ENCODE data around the gene MMEL1.

The MMEL1 gene

DNA sequence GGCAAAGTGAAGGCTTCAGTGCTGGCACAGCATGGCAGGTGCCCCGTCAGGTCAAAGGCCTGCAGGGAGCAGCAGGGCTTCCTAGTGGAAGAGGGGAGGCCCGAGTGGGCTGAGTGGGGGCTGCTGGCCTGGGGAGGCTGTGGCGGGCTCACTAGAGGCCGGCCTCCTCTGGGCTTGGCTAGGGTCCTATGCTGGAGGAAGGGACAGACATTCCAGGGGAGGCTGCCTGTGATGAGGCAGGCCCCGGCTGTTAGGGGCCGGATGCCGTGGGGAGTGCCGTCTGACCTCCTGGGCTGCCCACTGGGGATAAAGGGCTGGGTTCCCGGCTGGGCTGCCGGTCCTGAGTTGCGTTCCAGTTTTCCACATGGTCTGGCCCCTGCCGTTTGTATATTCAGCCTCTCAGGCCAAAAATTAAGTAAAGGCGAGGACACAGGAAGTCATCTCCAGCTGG, 25.1 kb downstream of the MMEL1 start:
- TF ChIP-seq, protein P1, sequence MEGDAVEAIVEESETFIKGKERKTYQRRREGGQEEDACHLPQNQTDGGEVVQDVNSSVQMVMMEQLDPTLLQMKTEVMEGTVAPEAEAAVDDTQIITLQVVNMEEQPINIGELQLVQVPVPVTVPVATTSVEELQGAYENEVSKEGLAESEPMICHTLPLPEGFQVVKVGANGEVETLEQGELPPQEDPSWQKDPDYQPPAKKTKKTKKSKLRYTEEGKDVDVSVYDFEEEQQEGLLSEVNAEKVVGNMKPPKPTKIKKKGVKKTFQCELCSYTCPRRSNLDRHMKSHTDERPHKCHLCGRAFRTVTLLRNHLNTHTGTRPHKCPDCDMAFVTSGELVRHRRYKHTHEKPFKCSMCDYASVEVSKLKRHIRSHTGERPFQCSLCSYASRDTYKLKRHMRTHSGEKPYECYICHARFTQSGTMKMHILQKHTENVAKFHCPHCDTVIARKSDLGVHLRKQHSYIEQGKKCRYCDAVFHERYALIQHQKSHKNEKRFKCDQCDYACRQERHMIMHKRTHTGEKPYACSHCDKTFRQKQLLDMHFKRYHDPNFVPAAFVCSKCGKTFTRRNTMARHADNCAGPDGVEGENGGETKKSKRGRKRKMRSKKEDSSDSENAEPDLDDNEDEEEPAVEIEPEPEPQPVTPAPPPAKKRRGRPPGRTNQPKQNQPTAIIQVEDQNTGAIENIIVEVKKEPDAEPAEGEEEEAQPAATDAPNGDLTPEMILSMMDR (IDR thresholded peaks at IDR 0.05; ENCODE audit: poor library complexity, severe bottlenecking) = no peak
- Histone ChIP-seq H3K4me1 (ENCODE audit: insufficient read depth, poor library complexity, severe bottlenecking) (no peaks in the 10 kb centered on the region), H3K27me3 (ENCODE audit: insufficient read depth, poor library complexity, severe bottlenecking) (peaks cover 8% of the 10 kb centered on the region)

DNA sequence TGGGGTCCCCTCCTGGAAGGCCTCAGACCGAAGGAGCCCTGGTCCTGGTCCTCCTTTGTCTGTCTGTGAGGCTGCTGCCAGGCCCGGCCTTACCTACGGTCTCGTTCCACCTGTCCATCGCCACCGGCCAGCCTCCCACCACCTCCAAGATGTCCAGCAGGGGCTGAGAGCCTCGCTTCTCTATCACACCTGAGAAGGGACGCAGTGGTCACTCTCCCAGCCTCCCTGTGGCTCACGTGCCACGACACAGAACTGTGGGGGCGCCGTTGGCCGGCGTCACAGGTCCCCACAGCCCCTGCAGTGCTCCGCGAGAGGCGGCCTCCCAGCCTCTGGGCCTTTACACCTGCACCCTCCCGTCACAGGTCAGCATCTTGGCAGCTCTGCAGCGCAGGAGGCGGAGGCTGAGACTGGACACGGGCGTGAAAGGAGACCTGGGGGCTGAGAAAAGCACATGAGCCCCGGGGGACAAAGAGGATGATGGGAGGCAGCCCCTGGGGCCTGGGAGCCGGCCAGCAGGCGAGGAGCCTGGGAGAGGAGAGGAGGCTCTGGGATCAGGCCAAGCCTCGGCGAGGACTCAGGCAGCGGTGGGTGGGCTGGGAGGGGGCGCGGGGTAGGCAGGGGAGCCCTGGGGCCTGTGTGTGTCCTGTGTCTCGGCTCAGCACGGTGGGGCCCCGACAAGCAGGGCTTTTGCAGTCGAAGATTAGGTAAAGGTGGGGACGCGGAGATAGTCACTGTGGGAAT, 25.8 kb downstream of the MMEL1 start:
- no peak overlapping the region for H3K4me3 ChIP-seq (ENCODE audit: severe bottlenecking)
- peaks cover 11% of the 10 kb centered on the region for H3K27me3 ChIP-seq (ENCODE audit: insufficient read depth, poor library complexity, severe bottlenecking)
- ATAC-seq (ENCODE audit: low read depth) (no peak), DNase-seq (ENCODE audit: low spot score) (peak; percentile 64)
- no peaks in the 10 kb centered on the region for H3K4me1 ChIP-seq (ENCODE audit: insufficient read depth, poor library complexity, severe bottlenecking)
- H3K27ac ChIP-seq (ENCODE audit: poor library complexity, severe bottlenecking) = no peak overlapping the region
- H3K9me3 ChIP-seq (ENCODE audit: severe bottlenecking) = no peaks in the 10 kb centered on the region
- TF ChIP-seq, protein P1 (IDR thresholded peaks at IDR 0.05; ENCODE audit: poor library complexity, severe bottlenecking) = no peak
- H3K36me3 ChIP-seq (ENCODE audit: low read depth) = no peaks in the 10 kb centered on the region

More for the DNA sequence above, 25.1 kb downstream of the MMEL1 start:
- Histone ChIP-seq H3K27ac (ENCODE audit: poor library complexity, severe bottlenecking) (no peak overlapping the region), H3K4me3 (ENCODE audit: severe bottlenecking) (no peak overlapping the region), H3K9me3 (ENCODE audit: severe bottlenecking) (no peaks in the 10 kb centered on the region), H3K36me3 (ENCODE audit: low read depth) (no peaks in the 10 kb centered on the region)
- DNase-seq (ENCODE audit: low spot score) (no peak), ATAC-seq (ENCODE audit: low read depth) (no peak)

DNA sequence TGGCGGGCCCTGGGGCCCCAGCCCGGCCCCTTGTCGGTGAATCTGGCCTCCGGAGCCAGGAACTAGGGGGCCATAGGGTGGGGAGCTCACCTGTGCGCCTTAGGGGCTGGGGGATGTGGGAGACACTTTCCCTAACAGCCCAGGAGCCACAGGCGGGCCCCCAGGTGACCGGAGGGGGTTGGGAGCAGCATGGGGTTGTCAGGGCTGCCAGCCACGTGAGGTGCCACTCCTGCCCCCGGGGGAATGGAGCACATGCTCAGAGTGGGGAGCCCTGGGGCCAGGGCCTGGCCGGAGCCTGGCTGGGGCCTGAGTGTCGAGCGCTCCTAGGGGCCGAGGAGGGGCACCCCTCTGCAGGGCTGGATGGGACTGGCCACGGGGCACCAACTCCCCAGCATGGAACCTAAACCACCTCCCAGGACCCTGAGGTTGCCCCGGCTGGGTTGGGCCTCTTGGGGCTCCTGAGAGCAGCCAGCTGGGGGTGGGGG, 26.4 kb downstream of the MMEL1 start:
- peaks cover 13% of the 10 kb centered on the region for H3K27me3 ChIP-seq (ENCODE audit: insufficient read depth, poor library complexity, severe bottlenecking)
- ATAC-seq (ENCODE audit: low read depth) = no peak

DNA sequence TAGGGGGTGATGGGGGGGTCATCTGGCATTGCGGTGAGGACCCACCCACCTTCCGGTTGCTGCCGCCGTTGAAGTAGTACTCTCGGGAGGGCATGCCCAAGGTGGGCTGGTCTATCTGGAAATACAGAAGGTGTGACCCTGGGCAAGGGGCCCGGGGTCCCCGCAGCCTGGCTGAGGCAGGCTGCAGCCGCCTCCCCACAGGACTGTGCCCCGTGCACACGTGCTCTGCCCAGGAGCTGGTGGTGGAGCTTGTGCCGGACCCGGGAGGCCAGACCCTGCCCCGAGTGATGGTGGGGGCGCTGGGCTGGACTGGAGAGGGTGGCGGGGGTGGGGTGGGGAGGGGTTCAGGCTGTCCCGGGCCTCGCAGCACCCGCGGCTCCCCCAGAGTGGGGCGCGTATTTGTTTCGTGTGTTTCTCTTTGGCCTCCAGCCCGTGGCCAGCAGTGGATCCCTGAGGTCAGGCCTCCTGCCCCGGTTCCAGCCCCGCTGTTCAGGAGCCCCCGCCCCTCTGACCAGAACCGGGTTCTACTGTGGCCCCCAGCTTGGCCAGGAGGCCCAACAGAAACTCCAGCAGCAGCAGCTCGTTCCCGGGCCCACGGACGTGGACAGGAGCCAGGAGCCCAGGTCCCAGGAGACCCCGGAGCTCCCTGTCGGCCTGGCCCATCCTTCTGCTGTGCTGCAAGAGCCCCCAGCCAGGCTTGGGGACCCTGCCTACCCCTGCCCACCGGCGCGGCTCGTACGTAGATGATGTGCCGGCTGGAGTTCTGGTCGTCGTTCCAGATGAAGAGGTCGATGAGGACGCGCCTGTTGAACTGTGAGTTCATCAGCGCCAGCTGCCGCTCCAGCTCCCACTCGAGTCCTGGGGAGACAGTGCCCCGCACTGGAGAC, 27.1 kb downstream of the MMEL1 start:
- H3K27me3 ChIP-seq (ENCODE audit: insufficient read depth, poor library complexity, severe bottlenecking) = peaks cover 20% of the 10 kb centered on the region
- DNase-seq (ENCODE audit: low spot score) = peak; percentile 65
- H3K27ac ChIP-seq (ENCODE audit: poor library complexity, severe bottlenecking) = no peak overlapping the region
- H3K36me3 ChIP-seq (ENCODE audit: low read depth) = no peaks in the 10 kb centered on the region
- no peaks in the 10 kb centered on the region for H3K4me1 ChIP-seq (ENCODE audit: insufficient read depth, poor library complexity, severe bottlenecking)
- TF ChIP-seq, protein P1 (IDR thresholded peaks at IDR 0.05; ENCODE audit: poor library complexity, severe bottlenecking) = no peak
- no peak for ATAC-seq (ENCODE audit: low read depth)
- H3K4me3 ChIP-seq (ENCODE audit: severe bottlenecking) = no peak overlapping the region
- no peaks in the 10 kb centered on the region for H3K9me3 ChIP-seq (ENCODE audit: severe bottlenecking)

More for the DNA sequence above, 26.4 kb downstream of the MMEL1 start:
- Histone ChIP-seq H3K9me3 (ENCODE audit: severe bottlenecking) (no peaks in the 10 kb centered on the region), H3K4me3 (ENCODE audit: severe bottlenecking) (no peak overlapping the region), H3K27ac (ENCODE audit: poor library complexity, severe bottlenecking) (no peak overlapping the region), H3K36me3 (ENCODE audit: low read depth) (no peaks in the 10 kb centered on the region), H3K4me1 (ENCODE audit: insufficient read depth, poor library complexity, severe bottlenecking) (no peaks in the 10 kb centered on the region)
- TF ChIP-seq, protein P1 (IDR thresholded peaks at IDR 0.05; ENCODE audit: poor library complexity, severe bottlenecking) = no peak
- DNase-seq (ENCODE audit: low spot score) = no peak

All from RWPE2 (cell line).